Activated CD4-positive, alpha-beta T cell treated with anti-CD3 and anti-CD28 coated beads, Interleukin-2, amount 50 U/mL, for 4 hours (primary cell): ENCODE results near the gene PGAP6.
"Not testable (repeated sequence)": the region's sequence is repeated elsewhere in the genome, so short reads cannot be mapped to it uniquely, and the experiment has no call there.

Experiments used
- DNase-seq, 2 experiments: peaks; one replicate each; pipeline ENCODE4 v3.0.0-alpha.2; 2020

Gene PGAP6

DNA sequence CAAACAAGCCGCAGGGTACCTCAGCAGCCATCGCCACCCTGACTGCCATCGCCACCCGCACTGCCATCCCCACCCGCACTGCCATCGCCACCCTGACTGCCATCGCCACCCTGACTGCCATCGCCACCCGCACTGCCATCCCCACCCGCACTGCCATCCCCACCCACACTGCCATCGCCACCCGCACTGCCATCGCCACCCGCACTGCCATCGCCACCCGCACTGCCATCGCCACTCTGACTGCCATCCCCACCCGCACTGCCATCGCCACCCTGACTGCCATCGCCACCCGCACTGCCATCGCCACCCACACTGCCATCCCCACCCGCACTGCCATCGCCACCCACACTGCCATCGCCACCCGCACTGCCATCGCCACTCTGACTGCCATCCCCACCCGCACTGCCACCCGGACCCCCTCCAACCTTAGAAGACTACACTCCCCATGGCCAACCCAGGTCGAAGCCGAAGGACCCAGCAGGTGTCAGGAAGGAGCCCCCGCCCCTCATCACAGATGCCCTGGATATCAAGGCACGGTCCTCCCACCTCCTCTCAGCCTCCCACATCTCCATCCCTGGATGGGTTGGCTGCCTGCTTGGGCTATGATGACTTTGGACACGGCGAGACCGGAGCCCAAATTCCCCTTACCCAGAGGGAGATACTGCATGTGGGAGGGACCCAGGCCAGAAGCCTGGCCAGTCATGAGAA lies 3.5 kb downstream of the PGAP6 start:
- not testable (repeated sequence) for DNase-seq

DNA sequence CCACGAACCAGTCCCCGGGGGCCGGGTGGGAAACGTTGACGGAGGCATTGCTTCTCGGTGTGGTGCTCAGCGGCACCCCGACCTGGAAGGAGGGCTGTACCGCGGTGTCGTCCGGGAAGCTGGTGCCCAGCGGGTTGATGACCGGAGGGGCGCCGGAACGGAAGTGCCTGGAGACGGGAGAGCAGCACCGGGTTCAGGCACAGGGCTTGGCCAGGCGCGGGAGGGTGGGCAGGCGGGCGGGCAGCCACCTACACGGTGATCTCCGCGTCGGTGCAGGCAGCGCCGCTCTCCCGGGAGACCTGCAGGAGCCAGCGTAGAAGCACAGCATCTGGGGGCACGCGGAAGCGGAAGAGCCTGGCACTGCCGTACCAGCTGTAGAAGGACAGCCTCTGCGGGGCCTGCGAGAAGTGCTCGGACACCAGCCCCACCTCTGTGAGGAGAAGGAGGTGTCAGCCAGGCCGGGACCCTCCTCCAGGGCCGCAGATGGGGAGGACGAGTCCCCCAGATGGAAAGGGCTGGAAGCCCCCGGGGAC lies 4.3 kb downstream of the PGAP6 start:
- no peak for DNase-seq

DNA sequence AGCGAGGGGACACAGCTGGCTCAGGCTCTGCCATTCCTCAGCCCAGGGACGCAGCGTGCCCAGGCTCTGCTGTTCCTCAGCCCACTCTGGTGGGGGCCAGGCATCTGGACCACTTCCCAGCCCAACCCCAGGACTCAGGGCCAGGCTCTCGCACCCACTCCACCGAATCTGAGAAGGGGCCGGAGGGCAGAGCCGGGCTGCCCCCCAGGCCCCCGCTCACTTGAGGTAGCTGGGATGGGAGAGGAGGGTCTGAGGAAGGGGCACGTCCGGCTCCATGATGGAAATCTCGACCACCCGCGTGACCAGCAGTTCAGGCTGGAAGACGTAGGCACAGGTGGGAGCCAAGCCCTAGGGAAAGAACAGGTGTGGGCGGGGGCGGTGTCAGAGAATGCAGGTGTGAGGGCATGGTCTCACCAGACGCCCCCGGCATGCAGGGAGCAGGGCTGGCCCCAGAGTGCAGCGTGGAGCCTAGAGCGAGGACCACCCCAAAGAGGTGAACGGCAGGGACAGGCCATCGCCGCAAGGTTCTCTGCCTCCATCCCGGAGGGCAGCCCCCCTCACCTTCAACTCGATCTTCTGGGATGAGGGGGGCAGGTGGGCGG lies 4.9 kb downstream of the PGAP6 start:
- no peak for DNase-seq

DNA sequence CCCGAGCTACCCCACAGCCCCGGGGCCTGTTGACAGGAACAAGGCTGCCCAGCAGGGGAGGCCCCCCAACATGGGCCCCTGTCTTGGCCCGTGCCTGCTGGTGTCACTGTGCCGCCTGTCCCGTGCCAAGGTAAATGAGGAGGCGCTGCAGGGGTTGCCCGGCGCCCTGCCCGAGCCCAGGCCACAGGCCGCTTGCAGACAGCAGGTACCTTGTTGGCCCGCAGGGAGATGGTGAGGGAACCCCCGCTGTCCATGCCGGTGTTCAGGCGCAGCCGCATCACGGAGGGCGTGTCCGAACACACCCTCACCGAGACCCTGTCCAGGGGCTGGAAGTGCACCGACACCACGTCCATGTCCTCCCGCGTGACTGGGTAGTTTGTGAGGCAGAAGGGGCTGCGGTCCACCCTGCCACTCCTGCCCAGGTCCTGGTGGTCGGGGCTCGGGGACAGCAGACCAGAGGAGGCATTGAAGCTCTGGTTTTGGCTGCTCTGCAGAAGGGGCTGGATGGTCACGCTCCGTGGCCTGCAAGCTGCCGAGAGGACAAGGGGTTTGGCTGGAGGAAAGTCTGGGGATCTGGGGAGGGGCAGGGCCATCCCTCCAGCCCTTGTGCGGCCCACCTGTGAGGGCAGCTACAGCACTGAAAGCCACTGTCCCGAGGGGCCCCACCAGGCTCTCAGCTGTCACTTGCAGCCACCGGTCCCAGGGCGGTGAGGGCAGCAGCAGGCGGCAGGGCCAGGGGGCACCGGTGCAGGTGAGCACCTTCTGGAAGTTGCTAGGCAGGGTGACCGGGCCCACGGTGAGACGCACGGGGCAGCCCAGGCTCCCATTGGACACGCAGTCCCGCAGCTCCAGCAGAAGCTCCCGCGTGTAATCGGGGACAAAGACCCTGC lies 5.6 kb downstream of the PGAP6 start:
- DNase-seq, result no peak

DNA sequence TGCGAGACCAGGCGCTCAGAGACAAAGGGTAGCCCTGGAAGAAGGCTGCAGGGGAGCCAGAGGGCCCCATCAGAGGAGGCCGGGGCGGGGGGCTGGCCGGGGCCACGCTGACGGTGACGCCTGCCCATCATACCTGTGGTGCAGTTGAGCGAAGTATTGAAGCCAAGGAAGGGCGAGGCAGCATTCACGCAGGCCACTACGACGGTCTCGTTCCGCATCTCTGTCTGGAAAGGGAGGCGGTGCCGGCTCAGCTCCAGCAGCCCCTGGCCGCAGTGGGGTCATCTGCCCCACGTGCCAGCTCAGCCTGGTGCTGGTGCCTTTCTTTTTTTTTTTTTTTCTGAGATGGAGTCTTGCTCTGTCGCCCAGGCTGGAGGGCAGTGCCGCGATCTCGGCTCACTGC lies 6.6 kb downstream of the PGAP6 start:
- no peak for DNase-seq

DNA sequence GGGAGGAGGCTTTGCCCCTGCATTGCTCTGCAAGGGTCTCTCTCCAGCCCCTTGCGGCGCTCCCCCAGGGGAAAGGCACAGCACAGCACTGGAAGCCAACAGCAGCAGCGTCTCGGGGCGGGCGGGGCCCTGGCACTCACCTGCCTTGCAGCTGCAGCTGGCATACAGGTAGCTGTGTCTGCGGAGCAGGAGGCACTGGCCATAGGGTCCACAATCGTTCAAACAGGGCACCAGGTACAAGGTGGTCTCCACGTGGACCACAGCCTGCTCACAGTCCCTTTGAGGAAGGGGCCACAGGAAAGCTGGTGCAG lies 7.2 kb downstream of the PGAP6 start:
- DNase-seq, result no peak

DNA sequence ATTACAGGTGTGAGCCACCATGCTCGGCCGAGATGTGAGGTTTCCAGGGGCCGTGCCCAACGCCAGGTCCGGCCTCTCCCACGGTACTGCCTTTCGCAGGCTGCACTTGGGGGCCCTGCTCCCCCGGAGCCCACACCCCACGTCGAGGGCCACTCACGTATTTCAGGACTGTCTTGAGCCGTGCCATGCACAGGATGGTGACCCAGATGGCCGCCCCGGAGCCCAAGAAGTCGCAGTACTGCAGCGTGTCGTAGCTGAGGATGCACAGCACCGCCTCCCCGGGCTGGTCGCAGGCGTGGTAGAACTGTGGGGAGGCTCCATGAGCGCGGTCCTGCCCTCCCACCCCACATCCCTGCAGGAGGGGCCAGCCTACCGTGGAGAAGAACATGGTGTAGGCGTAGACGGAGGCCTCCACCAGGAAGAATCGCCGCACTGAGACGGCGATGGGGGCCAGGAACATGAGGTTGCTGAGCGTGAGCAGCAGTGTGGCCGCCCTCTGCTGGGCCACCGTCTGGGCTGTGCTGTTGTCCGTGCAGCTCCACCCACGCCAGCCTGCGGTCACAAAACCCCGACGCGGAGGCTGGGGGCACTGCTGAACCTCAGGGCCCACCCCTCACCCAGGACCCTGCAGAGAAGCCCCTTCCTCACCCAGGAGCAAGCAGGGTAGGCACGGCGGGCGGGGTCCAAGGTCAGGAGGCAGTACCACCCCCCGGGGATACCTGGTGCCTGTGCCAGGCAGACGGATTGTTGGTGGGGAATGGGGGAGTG lies 7.7 kb downstream of the PGAP6 start:
- no peak for DNase-seq

DNA sequence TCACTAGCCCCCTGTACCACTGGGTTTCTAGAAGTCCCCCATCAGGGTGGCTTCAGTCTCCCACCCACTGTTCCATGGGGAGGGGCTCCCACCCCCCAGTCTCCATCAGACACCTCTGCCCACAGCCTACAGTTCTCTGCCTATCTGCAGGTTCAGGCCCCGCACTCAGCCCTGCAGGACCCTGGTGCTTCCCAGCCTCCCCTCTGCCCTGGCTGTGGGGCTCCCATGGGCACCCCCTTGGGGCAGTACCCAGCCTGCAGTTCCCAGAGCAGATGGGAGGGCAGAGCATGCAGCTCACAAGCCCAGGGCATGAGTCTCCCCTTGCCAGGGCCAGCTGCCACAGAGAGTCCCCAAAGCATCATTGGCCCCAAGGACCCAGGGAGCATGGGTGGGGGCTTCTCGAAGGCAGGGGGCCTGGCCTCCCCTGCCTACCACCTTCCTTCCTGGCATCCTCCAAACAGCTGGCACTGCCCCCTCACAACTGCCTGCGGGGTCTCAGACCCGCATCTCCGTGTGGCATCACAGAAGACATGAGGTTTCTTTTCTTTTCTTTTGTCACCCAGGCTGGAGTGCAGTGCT lies 8.7 kb downstream of the PGAP6 start:
- DNase-seq, result no peak

DNA sequence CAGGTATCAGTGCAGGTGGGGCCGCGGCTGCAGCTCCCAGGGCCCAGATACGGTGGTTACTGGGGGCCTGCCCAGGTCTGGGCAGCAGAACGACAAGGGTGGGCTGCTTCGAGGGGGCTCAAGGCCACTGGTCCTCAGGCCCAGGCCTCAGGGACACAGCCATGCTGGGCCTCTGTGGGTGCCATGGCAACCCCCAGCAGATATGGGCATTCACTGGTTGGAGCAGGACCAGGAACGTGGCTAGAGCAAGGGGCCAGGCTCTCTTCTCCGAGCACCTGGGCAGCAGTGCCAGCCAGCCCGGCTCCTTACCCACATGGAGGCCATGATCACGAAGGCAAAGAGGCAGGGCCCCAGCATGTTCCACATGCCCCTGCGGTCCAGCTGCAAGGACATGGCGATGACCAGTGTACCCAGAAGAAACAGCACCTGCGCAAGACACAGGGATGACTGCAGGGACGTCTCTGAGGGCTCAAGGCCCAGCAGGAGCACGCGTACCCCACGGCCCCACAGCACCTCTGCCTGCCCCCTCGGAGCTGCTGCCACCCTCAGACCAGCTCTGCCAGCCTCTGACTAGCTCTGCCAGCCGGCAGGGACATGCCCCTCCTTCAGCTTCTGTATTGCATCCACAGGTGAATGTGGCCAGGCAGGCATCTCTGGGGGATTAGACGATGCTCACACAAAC lies 9.3 kb downstream of the PGAP6 start:
- DNase-seq, result no peak

DNA sequence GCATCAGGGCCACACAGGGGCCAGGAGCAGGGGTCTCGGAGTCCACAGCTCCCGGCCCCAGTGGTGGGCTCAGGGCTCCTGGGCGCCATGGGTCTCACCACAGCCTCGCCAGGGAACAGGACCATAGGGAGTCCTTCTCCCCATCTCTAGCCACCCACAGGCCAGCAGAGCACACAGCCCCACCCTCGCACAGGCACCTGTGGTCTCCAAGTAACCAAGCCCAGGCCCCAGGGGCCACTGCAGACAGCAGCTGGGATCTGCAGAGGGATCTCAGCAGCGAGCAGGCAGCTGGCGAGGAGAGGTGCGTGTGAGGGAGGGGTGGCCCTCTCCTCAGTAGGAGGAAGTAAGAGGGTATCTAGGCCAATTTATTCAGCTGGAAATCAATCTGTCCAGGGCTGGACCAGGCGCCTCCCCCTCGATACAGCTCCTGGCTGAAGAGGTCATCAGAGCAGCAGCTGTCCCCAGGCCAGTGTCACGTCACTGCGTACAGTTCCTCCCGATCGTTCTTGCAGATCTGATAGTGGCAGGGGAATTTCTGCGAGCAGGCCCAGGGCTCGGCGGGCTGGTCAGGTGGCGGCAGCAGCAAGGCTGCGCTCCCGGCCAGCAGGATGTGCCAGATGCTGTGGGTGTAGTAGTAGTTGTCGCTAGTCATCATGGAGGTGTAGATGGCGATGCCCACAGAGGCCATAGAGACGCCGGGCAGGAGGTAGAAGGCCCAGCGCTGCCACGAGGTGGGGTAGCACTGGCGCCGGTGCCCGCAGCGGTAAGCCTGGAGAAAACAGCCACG lies 10.1 kb downstream of the PGAP6 start:
- DNase-seq, result no peak

DNA sequence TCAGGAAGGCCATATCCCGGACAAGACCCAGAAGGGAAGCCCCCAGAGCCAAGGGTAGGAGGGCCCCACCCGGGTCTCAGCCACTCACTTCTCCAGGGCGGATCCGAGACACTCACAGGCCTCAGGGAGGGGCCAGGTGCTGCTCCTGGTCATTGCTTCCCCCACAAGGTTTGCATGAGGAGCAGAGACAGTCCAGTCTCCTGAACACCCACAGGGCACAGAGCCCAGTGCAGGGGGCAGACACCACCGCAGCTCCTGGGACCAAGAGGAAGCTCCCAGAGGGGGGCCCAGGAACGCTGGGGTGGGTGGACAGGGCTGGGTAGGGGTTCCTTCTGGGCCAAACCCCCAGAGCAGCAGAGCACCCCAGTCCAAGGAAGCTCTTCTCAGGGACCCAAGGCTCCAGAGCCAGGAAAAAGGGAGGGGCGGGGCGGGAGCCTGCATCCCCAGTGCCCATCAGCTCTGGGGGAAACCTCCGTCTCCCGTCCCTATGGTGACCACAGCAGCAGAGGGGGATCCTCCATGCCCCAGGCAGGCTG lies 10.7 kb downstream of the PGAP6 start:
- no peak for DNase-seq

DNA sequence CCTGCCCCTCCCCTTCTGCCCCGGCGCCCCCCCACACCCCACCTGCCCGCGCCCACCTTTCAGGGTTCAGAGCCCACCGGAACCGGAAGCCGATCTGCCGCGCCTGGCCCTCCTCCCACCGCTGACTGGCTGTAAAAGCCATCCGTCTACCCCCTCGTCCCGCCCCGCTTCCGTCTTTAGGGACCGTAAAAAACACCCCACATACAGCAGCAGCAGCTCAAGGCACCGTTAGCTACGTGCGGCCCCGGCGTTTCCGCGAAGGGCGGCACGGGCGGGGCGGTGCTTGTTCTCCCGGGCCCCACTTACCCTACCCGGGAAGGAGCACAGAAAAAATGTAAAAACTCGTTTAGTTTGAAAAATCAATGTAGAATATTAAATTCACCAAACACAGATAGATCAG lies 11.3 kb downstream of the PGAP6 start, which contains the start of gene MRPL28:
MRPL28 (minus strand) TSS at position 96 of the 400 bp plus-strand sequence. CDS start 320 bp downstream, outside the sequence.
- peak; percentile 93 for DNase-seq

DNA sequence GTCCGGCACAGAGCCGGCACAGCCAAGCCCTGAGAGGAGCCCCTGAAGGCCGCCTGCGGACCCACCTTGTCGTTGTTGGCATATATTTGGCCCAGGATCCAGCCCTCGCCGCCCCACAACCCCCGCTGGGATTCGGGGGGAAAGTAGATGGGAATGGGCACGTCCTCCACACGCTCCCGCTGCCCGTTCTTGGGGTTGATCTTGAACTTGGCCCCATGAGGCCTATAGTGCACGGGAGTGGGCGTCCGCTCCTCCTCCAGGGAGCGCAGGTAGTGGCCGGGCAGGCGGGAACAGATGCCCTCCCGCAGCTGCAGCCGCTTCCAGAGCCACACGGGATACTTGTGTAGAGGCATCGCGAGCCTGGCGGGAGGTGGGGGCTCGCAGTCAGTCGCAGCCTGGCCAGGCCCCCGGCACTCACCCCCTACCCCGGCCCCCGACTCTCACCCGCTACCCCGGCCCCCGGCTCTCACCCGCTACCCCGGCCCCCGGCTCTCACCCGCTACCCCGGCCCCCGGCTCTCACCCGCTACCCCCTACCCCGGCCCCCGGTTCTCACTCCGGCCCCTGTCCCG lies 11.8 kb downstream of the PGAP6 start:
- DNase-seq, result no peak

DNA sequence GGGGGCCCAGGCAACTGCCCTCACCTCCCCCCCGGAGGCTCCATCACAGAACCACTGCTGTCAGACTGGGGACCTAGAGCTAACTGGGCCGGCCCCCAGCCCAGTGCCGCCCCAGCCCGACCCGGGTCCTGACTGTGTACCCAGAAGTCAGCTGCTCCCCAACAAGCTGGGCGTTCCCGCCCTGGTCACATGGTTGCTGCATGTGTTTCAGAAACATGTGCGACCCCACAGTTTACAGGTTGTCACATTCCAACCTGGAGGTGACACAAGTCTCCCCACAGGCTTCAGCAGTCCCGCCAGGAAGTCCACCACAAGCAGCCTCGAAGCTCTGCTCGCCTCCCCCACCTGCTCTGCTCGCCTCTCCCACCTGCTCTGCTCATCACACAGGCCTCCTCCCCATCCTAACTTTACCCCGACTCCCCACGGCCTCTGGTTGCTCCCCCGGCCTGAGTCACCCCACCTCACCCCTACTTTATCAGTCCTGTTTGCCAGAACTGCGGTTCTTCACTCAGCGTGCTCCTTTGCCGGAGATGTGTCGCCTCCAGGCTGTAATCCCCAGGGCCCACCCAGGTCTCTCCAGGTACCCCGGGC lies 12.4 kb downstream of the PGAP6 start:
- no peak for DNase-seq

DNA sequence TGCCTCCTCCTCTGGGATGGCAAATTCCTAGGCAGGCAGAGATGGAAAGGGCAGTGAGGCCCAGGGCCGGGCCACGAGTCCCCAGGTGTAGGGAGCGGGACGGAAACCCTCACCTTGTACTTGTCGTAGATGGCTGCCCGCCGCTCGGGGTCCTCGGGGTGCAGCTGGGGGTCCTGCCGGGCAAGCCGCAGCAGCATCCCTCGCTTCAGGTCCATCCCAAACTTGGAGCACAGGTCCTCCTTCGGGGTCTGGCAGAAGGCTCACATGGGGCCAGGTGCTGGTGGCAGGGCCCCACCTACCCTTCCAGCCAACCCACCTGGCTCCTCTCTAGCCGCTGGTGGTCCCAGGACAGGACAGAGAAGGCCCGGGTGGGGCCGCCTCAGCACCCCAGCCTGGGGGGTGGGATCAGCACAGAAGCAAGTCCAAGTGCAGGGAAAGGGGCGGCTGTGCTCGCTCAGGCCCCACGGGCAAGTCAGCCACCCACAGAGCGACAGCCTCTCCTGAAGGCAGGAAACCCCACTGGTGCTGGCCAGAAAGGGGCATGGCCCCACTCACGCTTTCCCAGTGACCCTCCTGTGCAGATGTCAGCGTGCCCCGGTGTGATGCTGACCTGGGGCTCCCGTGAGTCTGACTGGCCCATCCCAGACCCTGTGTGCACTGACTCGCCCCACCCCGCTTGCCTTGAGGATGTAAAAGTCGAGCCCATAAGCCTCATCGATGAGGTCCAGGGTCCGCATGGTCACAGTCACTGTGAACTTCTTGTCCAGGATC lies 13.2 kb downstream of the PGAP6 start:
- DNase-seq, result no peak

DNA sequence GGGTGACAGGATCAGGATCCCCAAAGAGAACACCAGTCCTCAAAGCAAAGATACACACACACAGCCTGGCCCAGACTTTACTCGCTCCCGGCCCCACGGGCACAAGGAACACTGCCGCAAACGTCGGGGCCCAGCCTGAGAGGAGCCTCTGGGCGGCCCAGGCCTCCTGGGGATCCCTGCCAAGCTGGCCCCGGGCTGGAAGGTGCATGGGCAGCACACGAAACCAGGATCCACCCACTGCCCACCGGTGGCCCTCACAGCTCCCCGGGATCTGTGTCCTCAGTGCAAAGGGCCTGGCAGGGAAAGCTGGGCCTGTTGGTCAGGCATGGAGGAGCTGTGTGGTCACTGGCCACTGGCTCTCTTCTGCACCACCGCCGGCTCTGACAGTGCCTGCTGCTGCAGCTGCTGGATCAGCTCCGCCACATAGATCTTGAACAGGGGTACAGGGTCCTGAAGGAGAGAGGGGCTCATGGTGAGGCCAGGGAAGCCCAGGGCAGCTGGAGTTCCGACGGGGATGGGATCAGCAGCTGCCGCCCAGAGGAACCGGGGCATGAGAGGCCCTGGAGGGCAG lies 14.4 kb downstream of the PGAP6 start:
- DNase-seq, result no peak

DNA sequence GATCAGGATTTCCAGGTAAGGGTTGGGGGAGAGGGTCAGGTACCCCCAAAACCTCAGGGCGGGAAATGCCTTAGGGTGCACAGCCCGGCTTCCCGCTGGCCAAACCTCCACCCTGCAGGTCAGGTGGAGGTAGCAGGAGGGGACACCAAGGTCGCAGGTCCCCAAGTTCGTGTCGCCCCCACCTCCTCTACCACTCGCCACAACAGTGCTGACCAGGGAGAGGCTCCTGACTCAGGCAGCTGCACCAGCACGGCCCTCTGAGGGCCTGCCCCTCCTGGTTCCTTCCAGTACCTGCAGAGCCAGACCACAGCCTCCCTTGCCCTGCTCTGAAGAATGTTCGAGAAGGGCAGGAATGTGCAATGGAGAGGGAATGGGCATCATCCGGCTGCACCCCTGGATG lies 15.3 kb downstream of the PGAP6 start:
- no peak for DNase-seq

DNA sequence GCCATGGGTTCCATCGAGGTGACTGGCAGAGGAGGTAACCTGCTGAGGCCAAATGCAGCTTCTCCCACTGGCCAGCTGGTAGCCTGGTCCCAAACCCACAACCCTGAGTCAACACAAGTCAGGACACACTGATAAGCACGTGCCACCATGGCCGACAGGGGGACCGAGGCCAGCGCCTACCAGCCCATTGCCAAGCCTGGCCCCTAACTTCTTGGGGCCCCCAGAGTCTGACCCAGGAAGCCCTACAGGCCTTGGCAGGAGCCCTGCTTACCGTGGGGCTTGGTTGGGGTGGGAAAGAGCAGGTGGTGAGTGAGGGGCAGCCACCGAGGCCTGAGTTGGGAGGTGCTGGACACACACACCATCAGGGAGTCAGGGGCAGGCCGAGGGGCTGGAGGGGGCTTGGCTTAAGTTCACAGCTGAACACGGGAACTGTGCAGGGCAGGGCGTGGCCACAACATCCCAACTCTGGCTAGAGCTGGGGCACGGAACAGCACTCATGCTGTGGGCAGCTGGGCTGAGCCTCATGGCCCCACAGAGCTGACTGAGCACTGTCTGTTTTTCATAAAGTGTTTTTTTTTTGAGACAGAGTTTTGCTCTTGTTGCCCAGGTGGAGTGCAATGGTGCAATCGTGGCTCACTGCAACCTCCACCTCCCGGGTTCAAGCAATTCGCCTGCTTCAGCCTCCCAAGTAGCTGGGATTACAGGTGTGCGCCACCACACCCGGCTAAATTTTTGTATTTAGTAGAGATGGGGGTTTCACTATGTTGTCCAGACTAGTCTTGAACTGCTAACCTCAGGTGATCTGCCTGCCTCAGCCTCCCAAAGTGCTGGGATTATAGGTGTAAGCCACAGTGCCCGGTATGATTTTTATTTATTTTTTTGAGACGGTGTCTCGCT lies 16.9 kb downstream of the PGAP6 start:
- DNase-seq, result no peak
